GM10266 (cell line): Measurements from ENCODE around the gene TTC31.

ENCODE experiments used
- DNase-seq: peaks from one replicate; pipeline ENCODE4 v3.0.0; 2012; ENCODE audit errors: extremely low spot score
- TF ChIP-seq, protein P1 (sequence below): IDR thresholded peaks from 2 replicates; pipeline ENCODE4 v1.5.1; 2012; ENCODE audit warnings: mild to moderate bottlenecking, low read depth; ENCODE audit not compliant: control insufficient read depth, insufficient read depth; ENCODE audit errors: missing control alignments

Gene TTC31

DNA sequence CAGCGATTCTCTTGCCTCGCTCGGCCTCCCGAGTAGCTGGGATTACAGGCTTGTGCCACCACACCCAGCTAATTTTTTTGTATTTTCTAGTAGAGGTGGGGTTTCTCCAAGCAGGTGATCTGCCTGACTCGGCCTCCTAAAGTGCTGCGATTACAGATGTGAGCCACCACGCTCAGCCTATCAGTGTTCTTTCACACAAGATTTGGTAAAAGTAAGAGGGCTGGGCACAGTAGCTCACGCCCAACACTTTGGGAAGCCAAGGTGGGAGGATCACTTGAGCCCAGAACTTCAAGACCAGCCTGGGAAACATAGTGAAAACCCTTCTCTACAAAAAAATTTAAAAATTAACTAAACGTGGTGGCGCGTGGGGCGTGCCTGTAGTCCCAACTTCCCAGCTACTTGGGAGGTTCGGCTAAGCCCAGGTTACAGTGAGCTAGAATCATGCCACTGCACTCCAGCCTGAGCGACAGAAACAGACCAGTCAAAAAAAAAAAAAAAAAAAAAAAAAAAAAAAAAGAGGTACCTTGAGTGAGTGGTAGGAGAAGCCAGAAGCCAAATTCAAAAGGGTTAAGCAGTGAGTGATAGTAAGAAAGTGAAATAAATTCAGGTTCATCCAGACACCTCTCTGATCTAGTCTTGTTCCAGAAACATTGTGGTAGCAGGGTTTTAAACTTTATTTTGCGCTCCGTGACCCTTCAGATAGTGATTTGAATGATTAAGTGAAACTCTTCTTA is 11.4 kb upstream of the TTC31 start:
- DNase-seq: no peak
- TF ChIP-seq, protein P1, sequence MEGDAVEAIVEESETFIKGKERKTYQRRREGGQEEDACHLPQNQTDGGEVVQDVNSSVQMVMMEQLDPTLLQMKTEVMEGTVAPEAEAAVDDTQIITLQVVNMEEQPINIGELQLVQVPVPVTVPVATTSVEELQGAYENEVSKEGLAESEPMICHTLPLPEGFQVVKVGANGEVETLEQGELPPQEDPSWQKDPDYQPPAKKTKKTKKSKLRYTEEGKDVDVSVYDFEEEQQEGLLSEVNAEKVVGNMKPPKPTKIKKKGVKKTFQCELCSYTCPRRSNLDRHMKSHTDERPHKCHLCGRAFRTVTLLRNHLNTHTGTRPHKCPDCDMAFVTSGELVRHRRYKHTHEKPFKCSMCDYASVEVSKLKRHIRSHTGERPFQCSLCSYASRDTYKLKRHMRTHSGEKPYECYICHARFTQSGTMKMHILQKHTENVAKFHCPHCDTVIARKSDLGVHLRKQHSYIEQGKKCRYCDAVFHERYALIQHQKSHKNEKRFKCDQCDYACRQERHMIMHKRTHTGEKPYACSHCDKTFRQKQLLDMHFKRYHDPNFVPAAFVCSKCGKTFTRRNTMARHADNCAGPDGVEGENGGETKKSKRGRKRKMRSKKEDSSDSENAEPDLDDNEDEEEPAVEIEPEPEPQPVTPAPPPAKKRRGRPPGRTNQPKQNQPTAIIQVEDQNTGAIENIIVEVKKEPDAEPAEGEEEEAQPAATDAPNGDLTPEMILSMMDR: no peak

DNA sequence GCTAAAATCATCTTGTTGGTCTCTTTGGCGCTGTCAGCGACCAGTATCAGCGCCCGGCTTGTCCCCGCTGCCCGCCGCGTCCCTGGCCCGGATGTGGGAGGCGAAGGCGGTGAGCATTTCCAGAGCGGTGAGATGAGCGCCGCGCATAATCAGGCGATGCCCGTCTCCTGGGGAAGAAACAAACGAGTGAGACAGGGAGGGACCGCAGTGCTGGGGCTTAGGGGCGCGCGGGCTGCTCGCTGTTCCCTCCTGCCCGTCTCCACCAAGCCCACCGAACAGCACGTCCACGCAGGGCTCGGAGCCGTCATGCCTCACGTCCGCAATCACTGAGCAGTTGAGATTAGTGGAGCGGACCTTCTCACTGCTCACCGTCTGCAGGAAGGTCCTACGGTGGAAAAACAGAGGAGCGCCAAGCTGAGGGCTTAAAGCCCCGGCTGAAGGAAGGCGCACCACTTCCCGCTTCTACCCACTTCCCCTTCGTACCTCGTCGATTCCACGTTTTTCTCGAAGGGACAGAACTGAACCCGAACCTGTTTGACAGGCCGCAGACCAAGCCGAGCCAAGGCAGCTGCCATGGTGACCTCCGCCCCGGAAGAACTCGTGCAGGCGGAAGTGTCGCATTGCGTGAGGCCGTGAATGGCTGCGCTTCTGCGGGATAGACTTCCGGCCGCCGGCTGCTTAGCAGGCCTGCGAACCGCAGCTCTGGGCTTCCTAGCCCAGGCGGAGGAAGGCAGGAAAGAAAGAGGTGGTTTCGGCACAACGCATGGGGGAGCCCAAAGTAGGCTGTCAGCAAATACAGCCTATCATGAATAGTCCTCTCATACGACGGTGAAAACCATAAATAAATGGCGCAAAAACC is 10.6 kb upstream of the TTC31 start, which contains the start of gene MRPL53:
Gene MRPL53, minus strand, starts transcription at position 595 of the 859 bp plus-strand sequence. Its CDS starts 20 bp downstream, at position 575.
- TF ChIP-seq, protein P1: no peak
- peak; percentile 83 for DNase-seq

DNA sequence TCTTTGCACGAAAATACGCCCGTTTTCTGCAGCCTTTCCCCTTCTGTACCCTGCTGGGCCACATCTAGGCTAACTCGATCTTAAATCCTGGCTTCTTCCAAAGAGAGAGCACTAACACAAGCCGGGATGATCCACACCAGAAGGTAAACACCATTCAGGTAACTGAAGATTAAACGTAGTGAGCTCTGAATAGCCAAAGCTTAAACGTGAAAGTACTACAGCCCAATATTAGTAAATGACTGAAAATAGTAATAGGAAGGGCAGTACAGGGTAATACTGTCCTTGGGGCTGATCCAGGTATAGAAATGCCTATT is 10.0 kb upstream of the TTC31 start:
- TF ChIP-seq, protein P1: no peak
- DNase-seq: no peak

DNA sequence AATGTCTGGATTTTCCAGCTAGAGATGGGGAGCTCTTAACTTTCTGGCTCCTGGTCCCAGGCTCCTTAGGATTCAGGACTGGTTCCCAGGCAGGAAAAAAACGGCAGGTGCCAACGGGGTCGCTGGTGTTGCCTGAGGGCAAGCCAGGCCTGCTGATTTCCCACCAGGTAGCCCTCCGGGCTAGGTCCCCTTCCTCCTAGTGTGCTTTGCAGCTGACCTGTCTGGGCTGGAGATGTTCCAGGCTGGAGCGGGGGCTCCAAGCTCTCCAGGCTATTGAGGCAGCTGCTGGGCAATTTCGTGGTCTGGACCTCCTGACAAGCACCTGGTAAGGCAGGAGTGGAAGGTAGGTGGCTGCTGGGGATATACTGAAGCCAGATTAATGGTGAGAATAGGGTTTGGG is 8.4 kb upstream of the TTC31 start:
- TF ChIP-seq, protein P1: no peak
- DNase-seq: no peak

DNA sequence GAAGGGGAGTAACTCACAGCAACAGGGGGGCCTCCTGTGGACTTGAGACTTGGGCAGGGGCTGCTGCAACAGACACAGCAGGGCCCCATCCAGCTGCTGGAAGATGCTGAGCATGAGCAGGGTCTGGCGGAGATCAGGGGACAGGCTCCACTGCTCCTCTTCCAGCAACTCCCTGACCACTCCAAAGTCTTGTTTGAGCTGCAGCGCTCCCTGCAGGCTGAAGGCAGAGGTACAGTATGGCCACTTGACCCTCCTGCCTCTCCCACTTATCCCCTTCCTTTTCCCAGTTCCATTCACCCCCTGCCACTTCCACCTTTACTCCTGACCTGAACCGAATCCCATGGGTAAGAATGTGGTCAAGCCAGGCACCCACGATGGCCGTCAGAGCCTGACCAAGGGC is 8.0 kb upstream of the TTC31 start:
- no peak for DNase-seq
- TF ChIP-seq, protein P1: peak; percentile 49

DNA sequence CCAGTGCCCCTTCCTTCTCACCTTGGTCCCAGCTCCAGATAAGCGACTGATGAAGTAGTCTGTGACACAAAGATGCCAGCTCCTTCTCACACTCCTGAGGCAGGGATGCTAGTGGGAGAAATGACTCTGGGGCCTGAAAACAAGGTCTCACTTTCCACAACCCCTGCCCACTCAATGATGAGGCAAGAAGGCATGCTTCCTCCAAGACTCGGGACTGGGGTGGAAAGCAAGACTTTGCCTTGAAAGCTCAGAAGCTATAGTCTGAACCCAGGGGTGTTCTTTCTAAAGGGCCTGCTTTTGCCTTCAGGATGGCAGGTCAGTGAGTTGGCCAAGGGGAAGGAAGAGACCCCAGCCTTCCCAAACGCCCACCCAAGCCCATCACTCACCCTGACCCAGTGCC is 1.4 kb upstream of the TTC31 start:
- DNase-seq: no peak
- TF ChIP-seq, protein P1: no peak
